Stimulated activated CD4-positive, alpha-beta T cell treated with anti-CD3 and anti-CD28 coated beads, TNF-alpha, amount 100 ng/mL, for 24 hours (primary cell): Measurements from ENCODE around the gene IMMP2L.

Source experiments
- DNase-seq, 3 experiments: peaks; one replicate each; pipeline ENCODE4 v3.0.0-alpha.2; 2020; ENCODE audit warnings: low read depth in 3 of 3

The IMMP2L gene

DNA sequence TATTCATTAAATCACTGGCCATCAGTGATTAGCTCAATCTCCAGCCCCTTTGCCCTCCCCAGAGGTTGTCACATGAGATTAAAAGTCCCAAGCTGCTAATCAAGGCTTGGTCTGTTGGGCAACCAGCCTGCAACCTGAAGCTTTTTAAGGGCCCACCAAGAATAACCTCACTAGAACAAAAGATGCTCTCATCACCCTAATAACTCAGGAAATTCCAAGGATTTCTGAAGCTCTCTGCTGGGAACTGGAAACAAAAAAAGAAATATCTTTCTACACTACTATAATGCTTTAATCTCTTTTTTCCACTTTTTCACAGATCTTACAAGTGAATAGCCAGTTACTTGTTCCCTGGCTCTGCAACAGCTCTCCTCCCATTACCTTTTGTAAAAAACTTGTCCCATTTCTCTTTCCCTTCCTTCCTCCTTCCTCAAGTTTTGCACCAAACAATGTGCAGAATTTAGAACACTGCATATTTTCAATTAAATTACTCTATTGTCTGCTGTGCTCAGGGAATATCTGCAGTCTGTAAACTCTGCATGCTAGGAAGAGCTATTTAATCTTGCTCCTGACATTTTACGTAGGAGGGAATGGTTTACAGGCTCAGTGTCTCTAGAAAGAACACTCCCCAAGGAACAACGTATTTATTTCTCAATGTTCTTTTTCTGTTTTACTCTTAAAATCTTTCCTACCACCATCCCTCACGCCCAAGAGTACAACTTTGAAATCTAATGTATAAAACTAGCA, 169.1 kb downstream of the IMMP2L start:
- DNase-seq, result no peak

DNA sequence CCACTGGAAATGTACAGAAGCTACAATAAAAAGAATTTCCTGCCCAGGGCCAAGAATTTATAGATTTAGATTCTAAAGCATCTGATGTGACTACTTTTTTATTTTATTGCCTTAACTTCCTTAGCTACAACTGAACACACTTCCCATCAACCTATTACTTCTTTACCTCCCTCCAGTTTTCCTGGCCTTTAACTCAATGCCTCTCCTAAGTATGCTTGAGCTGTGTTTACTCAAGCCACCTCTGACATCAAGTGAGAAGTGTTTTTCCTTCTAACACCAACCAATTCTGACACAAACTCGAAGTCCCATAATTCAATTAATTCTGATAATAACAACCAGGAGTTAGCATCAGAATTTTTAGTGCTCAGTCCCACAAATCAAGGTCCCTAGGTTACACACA, 170.0 kb downstream of the IMMP2L start:
- no peak for DNase-seq

- no peak for DNase-seq
Measured at GRCh38 chr7:111390000-111390399, 172.3 kb downstream of the IMMP2L start.

GRCh38 chr7:111388912-111389311, 173.4 kb downstream of the IMMP2L start:
- DNase-seq, result no peak

GRCh38 chr7:111388016-111388415, 174.3 kb downstream of the IMMP2L start:
- DNase-seq, result no peak

DNA sequence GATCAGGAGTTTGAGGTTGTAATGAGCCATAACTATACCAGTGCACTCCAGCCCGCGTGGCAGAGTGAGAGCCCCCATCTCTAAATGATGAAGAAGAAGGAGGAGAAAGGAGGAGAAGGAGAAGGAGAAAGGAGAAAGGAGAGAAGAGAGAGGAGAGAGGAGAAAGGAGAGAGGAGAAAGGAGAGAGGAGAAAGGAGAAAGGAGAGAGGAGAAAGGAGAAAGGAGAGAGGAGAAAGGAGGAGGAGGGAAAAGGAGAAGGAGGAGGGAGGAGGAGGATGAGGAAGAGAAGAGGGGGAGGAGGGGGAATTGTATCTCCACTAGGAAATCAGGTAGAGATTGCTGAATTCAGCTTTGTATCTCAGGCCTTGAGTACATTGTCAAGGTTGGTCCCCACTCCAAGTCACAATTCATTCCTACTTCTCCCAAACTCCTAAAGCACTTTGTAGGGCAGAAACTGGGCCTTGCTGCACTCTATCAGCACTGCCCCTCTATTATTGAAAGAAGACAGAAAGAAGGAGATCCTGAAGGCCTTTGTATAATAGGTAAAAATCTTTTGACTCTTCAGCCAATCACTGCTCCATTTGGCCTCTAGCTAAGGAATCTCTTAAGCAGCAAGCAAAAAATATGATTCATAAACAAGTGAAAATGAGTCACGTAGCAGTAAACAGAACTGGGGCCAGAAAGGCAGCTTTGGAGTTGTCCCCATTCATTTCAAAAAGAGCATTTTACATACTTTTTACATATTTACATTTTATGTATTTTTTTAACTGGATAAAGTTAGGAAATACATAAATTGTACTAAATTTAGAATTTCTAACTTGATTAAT, 178.0 kb downstream of the IMMP2L start:
- DNase-seq, result no peak

- no peak for DNase-seq
Measured at GRCh38 chr7:111383133-111383532, 179.2 kb downstream of the IMMP2L start.

- DNase-seq, result no peak
Measured at GRCh38 chr7:111381590-111381989, 180.7 kb downstream of the IMMP2L start.

GRCh38 chr7:111380945-111381344, 181.3 kb downstream of the IMMP2L start:
- DNase-seq, result no peak

- no peak for DNase-seq
Measured at GRCh38 chr7:111374027-111374426, 188.3 kb downstream of the IMMP2L start.

DNA sequence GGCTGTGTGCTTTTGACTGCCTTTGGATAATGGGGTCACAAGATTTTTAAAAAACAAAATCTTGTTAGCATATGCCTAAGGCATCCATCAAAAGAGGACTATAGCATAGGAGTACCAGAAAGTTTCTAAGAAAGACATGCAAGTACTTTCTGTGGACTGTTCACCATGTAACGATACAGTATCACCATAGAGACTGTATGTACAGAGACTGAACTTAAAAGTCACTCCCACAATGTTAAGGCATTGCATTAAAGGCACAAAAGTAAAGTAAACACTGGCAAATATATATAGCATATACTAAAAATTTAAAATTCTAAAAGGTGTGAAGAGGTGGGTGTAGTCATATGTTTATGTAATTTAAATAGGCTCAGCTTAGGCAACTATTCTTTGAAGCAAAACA, 190.9 kb downstream of the IMMP2L start:
- DNase-seq, result no peak

- DNase-seq, result no peak
Measured at GRCh38 chr7:111370002-111370401, 192.3 kb downstream of the IMMP2L start.

GRCh38 chr7:111368381-111369065, 193.8 kb downstream of the IMMP2L start:
- no peak for DNase-seq

DNA sequence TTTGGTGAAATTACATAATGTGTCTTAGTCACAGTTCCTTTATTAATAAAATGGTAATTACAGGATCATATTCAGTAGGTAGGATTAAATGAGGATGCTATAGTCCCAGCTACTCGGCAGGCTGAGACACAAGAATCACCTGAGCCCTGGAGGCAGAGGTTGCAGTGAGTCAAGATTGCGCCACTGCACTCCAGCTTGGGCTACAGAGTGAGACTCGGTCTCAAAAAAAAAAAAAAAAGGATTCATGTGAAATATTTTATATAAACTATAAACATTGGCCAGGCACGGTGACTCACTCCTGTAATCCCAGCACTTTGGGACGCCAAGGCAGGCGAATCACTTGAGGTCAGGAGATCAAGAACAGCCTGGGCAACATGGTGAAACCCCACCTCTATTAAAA, 197.9 kb downstream of the IMMP2L start:
- DNase-seq, result no peak

GRCh38 chr7:111363099-111363498, 199.2 kb downstream of the IMMP2L start:
- DNase-seq, result no peak

DNA sequence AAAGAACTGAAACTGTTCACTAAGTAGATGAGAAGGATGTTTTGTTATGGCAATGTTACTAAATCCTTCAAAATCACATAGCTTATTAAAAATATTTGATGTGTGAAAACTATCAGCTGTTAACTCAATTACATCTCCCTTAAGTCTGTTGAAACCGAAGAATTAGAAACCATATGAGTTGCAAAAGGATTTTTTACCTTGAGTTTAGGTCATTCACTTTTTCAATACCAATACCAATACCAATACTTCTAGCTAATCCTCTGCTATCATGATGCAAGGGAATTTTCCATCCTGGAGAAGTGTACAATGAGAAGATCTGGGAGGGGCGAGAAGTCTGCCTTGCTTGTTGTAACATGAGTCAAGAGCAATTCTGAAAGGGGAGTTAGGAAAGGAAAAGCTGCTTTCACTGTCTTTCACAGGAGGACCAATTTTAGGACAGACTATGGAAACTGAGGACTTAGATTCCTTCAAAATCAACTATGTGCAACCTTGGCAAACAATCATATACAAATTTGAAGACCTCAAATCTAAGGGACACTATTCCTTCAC, 199.7 kb downstream of the IMMP2L start:
- no peak for DNase-seq

DNA sequence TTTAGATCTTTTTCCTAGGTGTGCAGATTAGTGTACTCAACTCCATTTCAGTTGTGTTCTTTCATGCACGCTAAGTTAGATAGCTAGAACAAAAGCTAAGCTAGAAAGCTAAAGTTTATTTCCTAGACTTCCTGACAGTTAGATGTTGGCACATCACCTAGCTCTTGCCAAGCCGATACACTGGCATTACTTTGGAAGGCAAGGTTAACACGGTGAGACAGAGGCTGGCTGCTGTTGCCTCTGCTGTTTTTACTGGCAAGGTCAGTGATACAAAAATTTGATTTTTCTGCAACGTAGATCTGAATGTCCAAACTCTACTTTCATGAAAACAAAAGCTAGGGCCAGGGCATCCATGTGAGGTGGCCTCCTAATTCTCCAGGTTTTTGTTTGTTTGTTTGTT, 203.4 kb downstream of the IMMP2L start:
- no peak for DNase-seq

GRCh38 chr7:111357691-111358090, 204.6 kb downstream of the IMMP2L start:
- no peak for DNase-seq

- no peak for DNase-seq
Measured at GRCh38 chr7:111356941-111357340, 205.4 kb downstream of the IMMP2L start.

DNA sequence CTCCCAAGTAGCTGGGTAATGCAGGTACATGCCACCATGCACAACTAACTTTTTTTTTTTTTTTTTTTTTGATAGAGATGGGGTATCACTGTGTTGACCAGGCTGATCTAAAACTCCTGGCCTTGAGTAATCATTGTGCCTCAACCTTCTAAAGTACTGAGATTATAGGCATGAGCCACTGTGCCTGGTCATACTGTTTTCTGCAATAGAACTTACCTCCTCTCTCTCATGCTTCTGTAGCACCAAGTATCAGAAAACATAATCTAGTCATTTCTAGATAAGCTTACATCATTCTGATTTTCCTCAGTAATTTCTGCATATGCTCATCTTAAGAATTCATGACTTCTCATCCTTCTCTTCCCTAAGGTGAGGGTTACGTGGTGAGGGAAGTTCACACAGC, 210.0 kb downstream of the IMMP2L start:
- DNase-seq, result no peak

DNA sequence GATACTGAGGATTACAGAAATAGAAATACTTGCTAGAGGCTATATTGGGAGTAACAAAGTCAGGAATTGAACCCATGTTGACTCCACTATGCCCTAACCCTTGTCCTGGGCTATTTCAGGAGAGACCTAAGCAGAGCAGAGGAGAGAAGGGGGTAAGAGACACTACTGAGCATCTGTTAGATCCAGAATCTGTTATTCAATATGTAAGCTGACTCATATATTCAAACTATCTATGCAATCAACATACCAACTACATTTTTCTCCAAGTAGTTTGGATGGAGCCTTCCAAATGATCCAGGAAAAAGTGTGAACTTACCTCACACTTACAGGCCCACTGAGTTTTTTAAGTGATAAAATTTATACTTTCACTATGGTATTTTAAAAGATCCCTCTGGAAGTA, 216.1 kb downstream of the IMMP2L start:
- DNase-seq, result no peak

DNA sequence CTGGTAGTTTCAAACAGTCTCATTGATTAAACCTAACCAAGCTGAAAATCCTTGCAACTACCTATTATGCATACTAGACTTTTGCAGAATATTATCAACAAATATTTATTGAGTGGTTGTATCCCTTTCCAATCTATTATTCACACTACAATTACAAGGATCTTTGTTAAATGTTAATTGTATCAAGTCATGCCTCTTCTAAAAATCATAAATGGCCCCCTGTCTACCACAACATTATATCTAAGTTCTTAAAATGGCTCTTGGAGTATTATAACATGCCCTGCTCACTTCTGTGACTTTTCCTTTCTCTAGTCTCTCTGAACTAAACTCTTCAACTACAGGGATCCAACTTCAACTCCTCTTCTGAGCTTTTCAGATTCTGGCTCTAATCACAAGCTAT, 219.3 kb downstream of the IMMP2L start:
- DNase-seq, result no peak
